Natural killer cell (primary cell): ENCODE data around the gene LRR1. TPM values are rescaled to one million over a fixed set of nuclear protein-coding genes. Genes with fewer than 3 reads are reported as not detected.

Experiments used
- ATAC-seq, 3 donors: fragments of 150-1000 bp in 2 of 3; fragments of 200-7000 bp in 1 of 3; cut with Tn5 transposase; 1 replicate in 1 of 3; 2 replicates in 2 of 3; pipeline ENCODE4 v1.10.0; 2021; ENCODE audit warnings: mild to moderate bottlenecking in 2 of 3, moderate library complexity in 2 of 3
- DNase-seq, 2 donors: peaks; one replicate each; pipeline versions ENCODE4 v3.0.0 to v3.0.0-alpha.2; 2013 to 2021; ENCODE audit warnings: mixed read lengths in 1 of 2
- H3K27ac ChIP-seq: one replicate; pipeline ENCODE4 v1.5.1; 2013; ENCODE audit warnings: mild to moderate bottlenecking, low read length
- H3K27me3 ChIP-seq: one replicate; pipeline ENCODE4 v1.6.1; 2013; ENCODE audit warnings: low read length; ENCODE audit not compliant: control insufficient read depth, insufficient read depth
- H3K36me3 ChIP-seq: one replicate; pipeline ENCODE4 v1.6.1; 2013; ENCODE audit warnings: low read length; ENCODE audit not compliant: control insufficient read depth, insufficient read depth
- H3K4me1 ChIP-seq: one replicate; pipeline ENCODE4 v1.6.1; 2013; ENCODE audit warnings: low read length; ENCODE audit not compliant: control insufficient read depth, insufficient read depth
- H3K4me3 ChIP-seq: one replicate; pipeline ENCODE4 v1.5.1; 2013; ENCODE audit warnings: low read length
- H3K9me3 ChIP-seq: one replicate; pipeline ENCODE4 v1.6.1; 2013; ENCODE audit warnings: low read length; ENCODE audit not compliant: control insufficient read depth, insufficient read depth
- H3K27ac Mint-ChIP-seq, 2 donors: one replicate each; pipeline ENCODE4 v1.8.0; 2022; ENCODE audit warnings: mild to moderate bottlenecking in 2 of 2, mixed read lengths in 2 of 2, moderate library complexity in 1 of 2
- H3K27me3 Mint-ChIP-seq, 2 donors: one replicate each; pipeline ENCODE4 v1.8.0; 2022; ENCODE audit warnings: low read depth in 2 of 2, mixed read lengths in 2 of 2
- H3K36me3 Mint-ChIP-seq: one replicate; pipeline ENCODE4 v1.8.0; 2022; ENCODE audit warnings: mixed read lengths
- H3K4me1 Mint-ChIP-seq, 2 donors: one replicate each; pipeline ENCODE4 v1.8.0; 2022; ENCODE audit warnings: mixed read lengths in 2 of 2
- H3K4me3 Mint-ChIP-seq: one replicate; pipeline ENCODE4 v1.8.0; 2022; ENCODE audit warnings: mild to moderate bottlenecking, moderate library complexity, mixed read lengths
- H3K9me3 Mint-ChIP-seq, 2 donors: one replicate each; pipeline ENCODE4 v1.8.0; 2022; ENCODE audit warnings: mixed read lengths in 2 of 2
- CTCF ChIP-seq: fragments of 200-600 bp; IDR thresholded peaks from one replicate; pipeline ENCODE4 v1.8.0; 2022; ENCODE audit warnings: antibody characterized with exemption
- WGBS: methylation state at CpG from one replicate; pipeline ENCODE4 v1.1.7; 2013; ENCODE audit warnings: missing lambda C conversion rate; ENCODE audit not compliant: insufficient coverage; 5-methylcytosine and 5-hydroxymethylcytosine counted together
- intact Hi-C: fragments of 100-400 bp; cut with micrococcal nuclease; formaldehyde crosslinking; loops from one replicate; pipeline ENCODE4 v1.14.2; 2022
- total RNA-seq, 4 donors: library from RNA; stranded (reverse); fragments of 120-200 nt in 1 of 4; gene quantifications; one replicate each; pipeline versions ENCODE4 v1.2.3 to v1.2.4, GENCODE V29; 2013 to 2022

The LRR1 gene
- total RNA-seq, 3 donors from 2014 or later (not counting 1 experiment from before 2014, with no cell fraction given), result 8.1 to 11.7 (median 8.7) TPM

GRCh38 chr14:49619730-49620129 is 21.0 kb downstream of the LRR1 start:
- H3K4me3 Mint-ChIP-seq, result peak overlapping the region; percentile 98
- H3K36me3 Mint-ChIP-seq, result peaks cover 12% of the 10 kb centered on the region
- H3K36me3 ChIP-seq, result peaks cover 20% of the 10 kb centered on the region
- H3K9me3 ChIP-seq, result no peaks in the 10 kb centered on the region
- peaks cover 41 to 58% of the 10 kb centered on the region in 2 donors for H3K4me1 Mint-ChIP-seq
- ATAC-seq (no peak), DNase-seq (no peak)
- no peak for TF ChIP-seq CTCF
- peak overlapping the region; percentile 83 for H3K4me3 ChIP-seq
- peak overlapping the region; percentile 95 for H3K27ac ChIP-seq
- H3K27me3 Mint-ChIP-seq, result no peaks in the 10 kb centered on the region
- peaks cover 29% of the 10 kb centered on the region for H3K4me1 ChIP-seq
- intact Hi-C loops, result loop anchor here (1.0 to 10.0 kb wide), 5 partner anchors 15 to 695 kb away; partner anchors contain the start of genes DMAC2L, KLHDC1, L2HGDH and LRR1
- peak overlapping the region; percentile 99 for H3K27ac Mint-ChIP-seq
- no peaks in the 10 kb centered on the region for H3K9me3 Mint-ChIP-seq
- no peaks in the 10 kb centered on the region for H3K27me3 ChIP-seq
- WGBS, result 0% methylated on average over 10 of the region's 11 CpGs

- Mint-ChIP-seq H3K9me3 (no peaks in the 10 kb centered on the region), H3K36me3 (peaks cover 12% of the 10 kb centered on the region), H3K27ac (peak within 1 kb of the TSS; percentile 99), H3K4me3 (peak within 1 kb of the TSS; percentile 98), H3K27me3 (no peaks in the 10 kb centered on the region), H3K4me1 (peaks cover 41 to 58% of the 10 kb centered on the region in 2 donors)
- Histone ChIP-seq H3K4me3 (peak within 1 kb of the TSS; percentile 83), H3K36me3 (peaks cover 20% of the 10 kb centered on the region), H3K9me3 (no peaks in the 10 kb centered on the region), H3K27me3 (no peaks in the 10 kb centered on the region), H3K27ac (peak within 1 kb of the TSS; percentile 95), H3K4me1 (peaks cover 29% of the 10 kb centered on the region)
- peak; percentile 83 to 95 (median 89) for ATAC-seq
- TF ChIP-seq CTCF, result peak; percentile 18
- under 1% methylated on average over 85 of the region's 85 CpGs for WGBS
- DNase-seq, result peak; percentile 95 to 96
- intact Hi-C loops, result loop anchor here (1.0 to 10.0 kb wide), 5 partner anchors 14 to 694 kb away; partner anchors contain the start of genes DMAC2L, KLHDC1, L2HGDH and LRR1
These were observed 21.7 kb downstream of the LRR1 start, which contains the start of the genes MGAT2 and RPL36AL for GRCh38 chr14:49620182-49621113. Gene MGAT2 (plus strand): TSS chr14:49620799. CDS start chr14:49621269, 470 bp downstream. Gene RPL36AL (minus strand): TSS chr14:49620626. CDS start chr14:49619104, 1,522 bp downstream.

GRCh38 chr14:49621114-49621881 is 22.6 kb downstream of the LRR1 start:
- intact Hi-C loops, result loop anchor here (2.0 to 10.0 kb wide), 2 partner anchors 72 to 694 kb away; partner anchors contain the start of genes DMAC2L, KLHDC1 and L2HGDH
- DNase-seq, result peak in 1 of 2 donors; percentile 33
- H3K4me1 Mint-ChIP-seq, result peaks cover 41 to 58% of the 10 kb centered on the region in 2 donors
- Histone ChIP-seq H3K27me3 (no peaks in the 10 kb centered on the region), H3K4me1 (peaks cover 29% of the 10 kb centered on the region), H3K4me3 (peak overlapping the region; percentile 83), H3K36me3 (peaks cover 23% of the 10 kb centered on the region), H3K9me3 (no peaks in the 10 kb centered on the region), H3K27ac (peak overlapping the region; percentile 95)
- H3K9me3 Mint-ChIP-seq, result no peaks in the 10 kb centered on the region
- WGBS, result 3% methylated on average over 65 of the region's 65 CpGs
- H3K36me3 Mint-ChIP-seq, result peaks cover 12% of the 10 kb centered on the region
- peak overlapping the region; percentile 99 for H3K27ac Mint-ChIP-seq
- H3K27me3 Mint-ChIP-seq, result no peaks in the 10 kb centered on the region
- H3K4me3 Mint-ChIP-seq, result peak overlapping the region; percentile 98
- no peak for TF ChIP-seq CTCF
- peak; percentile 21 to 50 (median 24) for ATAC-seq
